Ishikawa (cell line): Measurements from ENCODE around the gene SERPINC1.

ENCODE experiments used
- CEBPB ChIP-seq: IDR thresholded peaks from 2 replicates; pipeline ENCODE4 v1.6.1; 2012
- CREB1 ChIP-seq: IDR thresholded peaks from 2 replicates; pipeline ENCODE4 v1.6.1; 2012; ENCODE audit warnings: low read depth
- EP300 ChIP-seq: IDR thresholded peaks from 2 replicates; pipeline ENCODE4 v1.6.1; 2012; ENCODE audit warnings: borderline replicate concordance
- FOXM1 ChIP-seq: IDR thresholded peaks from 2 replicates; pipeline ENCODE4 v1.6.1; 2012; ENCODE audit warnings: low read depth, borderline replicate concordance
- MAX ChIP-seq: IDR thresholded peaks from 2 replicates; pipeline ENCODE4 v1.6.1; 2012
- NFIC ChIP-seq: IDR thresholded peaks from 2 replicates; pipeline ENCODE4 v1.6.1; 2012
- RAD21 ChIP-seq: IDR thresholded peaks from 2 replicates; pipeline ENCODE4 v1.6.1; 2012; ENCODE audit warnings: low read depth
- REST ChIP-seq: IDR thresholded peaks from 2 replicates; pipeline ENCODE4 v1.6.1; 2012; ENCODE audit warnings: low read depth, mild to moderate bottlenecking
- TAF1 ChIP-seq: IDR thresholded peaks from 2 replicates; pipeline ENCODE4 v1.6.1; 2012; ENCODE audit warnings: low read depth, mild to moderate bottlenecking
- TCF12 ChIP-seq: IDR thresholded peaks from 2 replicates; pipeline ENCODE4 v1.6.1; 2012; ENCODE audit warnings: low read depth
- TEAD4 ChIP-seq: IDR thresholded peaks from 2 replicates; pipeline ENCODE4 v1.6.1; 2012
- USF1 ChIP-seq: IDR thresholded peaks from 2 replicates; pipeline ENCODE4 v1.6.1; 2012
- YY1 ChIP-seq: IDR thresholded peaks from 2 replicates; pipeline ENCODE4 v1.6.1; 2012; ENCODE audit warnings: low read depth
- ZBTB7A ChIP-seq: IDR thresholded peaks from 2 replicates; pipeline ENCODE4 v1.6.1; 2012; ENCODE audit warnings: low read depth

- TF ChIP-seq TCF12, result no peak
- TF ChIP-seq EP300, result no peak
- TF ChIP-seq RAD21, result no peak
- no peak for TF ChIP-seq TEAD4
- TF ChIP-seq TAF1, result no peak
- TF ChIP-seq ZBTB7A, result no peak
- TF ChIP-seq MAX, result no peak
- no peak for TF ChIP-seq YY1
- no peak for TF ChIP-seq FOXM1
- TF ChIP-seq CEBPB, result no peak
- no peak for TF ChIP-seq REST
- no peak for TF ChIP-seq NFIC
- no peak for TF ChIP-seq CREB1
- no peak for TF ChIP-seq USF1
These were observed 22.9 kb downstream of the SERPINC1 start for GRCh38 chr1:173894189-173894588.
